Type B pancreatic cell (in vitro differentiated cells): ENCODE measurements around the gene CHTOP. TPM values are rescaled to one million over a fixed set of nuclear protein-coding genes. Genes with fewer than 3 reads are reported as not detected.
A peak's percentile ranks its signal among the peaks of the same experiment; 100 is the strongest.
"Not testable (repeated sequence)": the region's sequence is repeated elsewhere in the genome, so short reads cannot be mapped to it uniquely, and the experiment has no call there.

Source experiments
- DNase-seq: peaks from one replicate; pipeline ENCODE4 v3.0.0; 2021; ENCODE audit warnings: mixed read lengths; ENCODE audit not compliant: unreplicated experiment; ENCODE audit errors: extremely low spot score
- H3K27ac Mint-ChIP-seq: 2 replicates; pipeline ENCODE4 v1.8.0; 2021; ENCODE audit warnings: mild to moderate bottlenecking, mixed read lengths
- H3K27me3 Mint-ChIP-seq: 2 replicates; pipeline ENCODE4 v1.8.0; 2021; ENCODE audit warnings: mixed read lengths
- H3K36me3 Mint-ChIP-seq: 2 replicates; pipeline ENCODE4 v1.8.0; 2021; ENCODE audit warnings: mixed read lengths
- H3K4me1 Mint-ChIP-seq: one replicate; pipeline ENCODE4 v1.8.0; 2021; ENCODE audit warnings: mixed read lengths; ENCODE audit not compliant: unreplicated experiment
- H3K4me3 Mint-ChIP-seq: 2 replicates; pipeline ENCODE4 v1.8.0; 2021; ENCODE audit warnings: mild to moderate bottlenecking, mixed read lengths
- H3K9me3 Mint-ChIP-seq: 2 replicates; pipeline ENCODE4 v1.8.0; 2021; ENCODE audit warnings: mixed read lengths
- total RNA-seq: library from RNA; stranded (reverse); gene quantifications from 2 replicates; pipeline ENCODE4 v1.2.1, GENCODE V29; 2021; ENCODE audit warnings: low replicate concordance
- TF ChIP-seq, protein P1 (sequence below): fragments of 200-600 bp; sonication (generic); conservative IDR thresholded peaks from 2 replicates; pipeline ENCODE4 v1.5.0; 2021; ENCODE audit warnings: antibody characterized with exemption, mild to moderate bottlenecking

CHTOP gene
- total RNA-seq, 1 donor from 2014 or later: 108 TPM

DNA sequence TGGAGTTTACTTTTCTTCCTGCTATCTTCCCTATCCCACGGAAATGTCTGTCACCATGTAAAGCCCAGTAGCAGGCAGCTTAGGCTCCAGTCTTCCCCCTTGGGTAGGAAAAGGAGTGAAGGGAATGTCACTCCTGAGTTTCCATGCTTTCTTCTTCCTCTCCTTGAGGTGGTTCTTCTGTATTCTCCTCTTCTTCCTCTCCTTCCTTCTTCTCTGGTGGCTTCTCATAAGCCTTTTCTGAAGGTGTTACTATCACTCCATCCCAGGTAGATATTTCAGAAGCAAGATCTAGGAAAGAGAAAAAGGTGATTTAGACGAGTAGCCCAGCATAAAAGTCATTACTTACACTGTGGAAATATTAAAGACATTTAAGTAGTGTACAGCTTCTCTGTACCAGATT, 28.4 kb downstream of the CHTOP start:
- peak overlapping the region; percentile 38 for H3K27ac Mint-ChIP-seq
- TF ChIP-seq, protein P1, sequence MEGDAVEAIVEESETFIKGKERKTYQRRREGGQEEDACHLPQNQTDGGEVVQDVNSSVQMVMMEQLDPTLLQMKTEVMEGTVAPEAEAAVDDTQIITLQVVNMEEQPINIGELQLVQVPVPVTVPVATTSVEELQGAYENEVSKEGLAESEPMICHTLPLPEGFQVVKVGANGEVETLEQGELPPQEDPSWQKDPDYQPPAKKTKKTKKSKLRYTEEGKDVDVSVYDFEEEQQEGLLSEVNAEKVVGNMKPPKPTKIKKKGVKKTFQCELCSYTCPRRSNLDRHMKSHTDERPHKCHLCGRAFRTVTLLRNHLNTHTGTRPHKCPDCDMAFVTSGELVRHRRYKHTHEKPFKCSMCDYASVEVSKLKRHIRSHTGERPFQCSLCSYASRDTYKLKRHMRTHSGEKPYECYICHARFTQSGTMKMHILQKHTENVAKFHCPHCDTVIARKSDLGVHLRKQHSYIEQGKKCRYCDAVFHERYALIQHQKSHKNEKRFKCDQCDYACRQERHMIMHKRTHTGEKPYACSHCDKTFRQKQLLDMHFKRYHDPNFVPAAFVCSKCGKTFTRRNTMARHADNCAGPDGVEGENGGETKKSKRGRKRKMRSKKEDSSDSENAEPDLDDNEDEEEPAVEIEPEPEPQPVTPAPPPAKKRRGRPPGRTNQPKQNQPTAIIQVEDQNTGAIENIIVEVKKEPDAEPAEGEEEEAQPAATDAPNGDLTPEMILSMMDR: no peak

DNA sequence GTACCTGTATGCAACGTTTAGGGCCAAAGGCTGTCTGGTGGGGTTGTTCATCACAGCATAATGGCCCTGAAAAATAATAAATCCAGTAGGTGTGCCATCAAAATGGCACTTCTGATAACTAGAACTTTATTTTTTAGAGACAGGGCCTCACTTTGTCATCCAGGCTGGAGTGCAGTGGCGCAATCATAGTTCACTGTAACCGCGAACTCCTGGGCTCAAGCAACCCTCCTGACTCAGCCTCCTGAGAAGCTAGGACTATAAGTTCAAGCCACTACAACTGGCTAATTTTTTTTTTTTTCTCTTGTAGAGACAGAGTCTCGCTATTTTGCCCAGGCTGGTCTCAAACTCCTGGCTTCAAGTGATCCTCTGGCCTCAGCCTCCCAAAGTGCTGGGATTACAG, 29.3 kb downstream of the CHTOP start:
- Mint-ChIP-seq H3K36me3 (peaks cover 38% of the 10 kb centered on the region), H3K4me3 (no peak overlapping the region), H3K27me3 (no peaks in the 10 kb centered on the region), H3K27ac (no peak overlapping the region), H3K9me3 (no peaks in the 10 kb centered on the region), H3K4me1 (peaks cover 26% of the 10 kb centered on the region)
- no peak for DNase-seq
- TF ChIP-seq, protein P1: no peak

More for the DNA sequence above, 28.4 kb downstream of the CHTOP start:
- Mint-ChIP-seq H3K27me3 (no peaks in the 10 kb centered on the region), H3K4me1 (peaks cover 18% of the 10 kb centered on the region), H3K9me3 (no peaks in the 10 kb centered on the region), H3K4me3 (no peak overlapping the region), H3K36me3 (peaks cover 28% of the 10 kb centered on the region)
- no peak for DNase-seq

DNA sequence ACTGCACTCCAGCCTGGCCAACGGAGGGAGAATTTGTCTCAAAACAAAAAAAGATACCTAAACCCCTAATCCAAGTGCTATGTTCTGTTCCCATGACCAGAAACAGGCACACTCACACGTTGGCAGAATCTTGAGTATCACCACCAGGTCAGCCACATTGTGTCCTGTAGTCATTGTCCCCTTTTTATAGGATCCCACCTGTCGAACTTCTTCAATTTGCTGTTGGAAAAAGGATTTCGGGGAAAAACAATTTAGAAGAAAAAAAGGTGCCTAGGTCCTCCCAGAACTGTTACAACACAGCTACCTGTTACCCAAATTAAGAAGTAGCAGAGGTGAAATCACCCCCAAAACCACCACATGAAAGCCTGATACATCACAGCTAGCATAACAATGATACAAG, 33.6 kb downstream of the CHTOP start:
- Mint-ChIP-seq H3K36me3 (peaks cover 31% of the 10 kb centered on the region), H3K4me1 (peaks cover 24% of the 10 kb centered on the region), H3K27me3 (no peaks in the 10 kb centered on the region), H3K27ac (peak overlapping the region; percentile 38), H3K9me3 (no peaks in the 10 kb centered on the region), H3K4me3 (peak overlapping the region; percentile 85)
- TF ChIP-seq, protein P1: no peak
- DNase-seq: no peak

DNA sequence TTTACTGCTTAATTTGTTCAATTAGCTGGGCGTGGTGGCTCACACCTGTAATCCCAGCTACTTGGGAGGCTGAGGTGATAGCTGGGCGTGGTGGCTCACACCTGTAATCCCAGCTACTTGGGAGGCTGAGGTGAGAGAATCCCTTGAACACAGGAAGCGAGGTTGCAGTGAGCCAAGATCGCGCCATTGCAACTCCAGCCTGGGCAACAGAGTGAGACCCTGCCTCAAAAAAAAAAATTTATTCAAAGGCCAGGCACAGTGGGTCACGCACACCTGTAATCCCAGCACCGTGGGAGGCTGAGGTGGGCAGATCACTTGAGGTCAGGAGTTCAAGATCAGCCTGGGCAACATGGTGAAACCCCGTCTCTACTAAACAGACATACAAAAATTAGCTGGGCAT, 34.8 kb downstream of the CHTOP start:
- Mint-ChIP-seq H3K36me3 (peaks cover 30% of the 10 kb centered on the region), H3K27ac (peak overlapping the region; percentile 38), H3K4me3 (peak overlapping the region; percentile 85), H3K4me1 (peaks cover 24% of the 10 kb centered on the region)
- not testable (repeated sequence) for DNase-seq, H3K27me3 Mint-ChIP-seq, H3K9me3 Mint-ChIP-seq

DNA sequence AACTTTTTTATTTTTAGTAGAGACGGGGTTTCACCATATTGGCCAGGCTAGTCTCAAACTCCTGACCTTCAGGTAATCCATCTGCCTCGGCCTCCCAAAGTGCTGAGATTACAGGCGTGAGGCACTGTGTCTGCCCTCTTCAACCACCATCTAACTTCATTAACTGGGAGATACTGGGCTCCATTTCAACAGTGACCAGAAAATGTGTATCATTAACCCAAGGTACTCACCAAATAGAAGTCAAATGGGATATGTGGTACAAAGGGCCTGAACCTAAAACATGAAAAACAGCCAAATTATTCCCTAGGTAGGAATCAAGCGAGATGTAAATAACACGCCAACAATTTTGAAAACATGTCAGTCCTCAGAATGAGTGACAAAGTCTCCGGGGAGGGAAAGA, 35.7 kb downstream of the CHTOP start:
- H3K36me3 Mint-ChIP-seq: peaks cover 25% of the 10 kb centered on the region
- peaks cover 24% of the 10 kb centered on the region for H3K4me1 Mint-ChIP-seq
- no peak overlapping the region for H3K27ac Mint-ChIP-seq
- no peak for DNase-seq
- TF ChIP-seq, protein P1: no peak
- no peak overlapping the region for H3K4me3 Mint-ChIP-seq
- no peaks in the 10 kb centered on the region for H3K27me3 Mint-ChIP-seq
- H3K9me3 Mint-ChIP-seq: no peaks in the 10 kb centered on the region

DNA sequence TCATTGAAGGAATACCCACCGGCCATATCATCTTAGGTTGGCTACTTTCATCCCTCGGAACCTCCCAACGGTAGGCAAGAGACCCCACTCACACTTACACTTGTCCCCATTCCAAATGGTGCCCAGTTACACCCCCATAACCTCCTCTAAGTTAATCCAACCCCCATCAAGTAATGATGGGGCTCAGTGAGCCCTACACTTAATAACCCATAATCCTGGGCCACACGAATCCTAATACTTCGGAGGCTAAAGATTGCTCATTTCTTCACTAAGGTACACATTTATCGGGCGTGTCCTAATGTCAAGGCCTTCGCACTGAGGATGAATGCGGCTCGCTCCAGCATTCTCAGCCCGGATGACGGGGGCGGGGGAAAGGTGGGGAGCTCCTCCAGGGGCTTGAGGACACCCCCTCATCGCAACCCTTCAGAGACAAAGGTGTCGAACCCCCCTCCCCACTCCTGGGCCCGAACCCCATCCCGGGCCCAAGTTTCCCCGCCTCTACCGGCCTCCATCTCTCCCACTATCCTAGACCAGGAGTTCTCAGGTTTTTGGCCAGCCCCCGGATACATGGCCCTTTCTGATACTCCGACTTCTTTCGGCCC, 36.5 kb downstream of the CHTOP start:
- peaks cover 24% of the 10 kb centered on the region for H3K4me1 Mint-ChIP-seq
- H3K9me3 Mint-ChIP-seq: no peaks in the 10 kb centered on the region
- H3K27me3 Mint-ChIP-seq: no peaks in the 10 kb centered on the region
- no peak overlapping the region for H3K4me3 Mint-ChIP-seq
- TF ChIP-seq, protein P1: no peak
- H3K27ac Mint-ChIP-seq: no peak overlapping the region
- no peak for DNase-seq
- H3K36me3 Mint-ChIP-seq: peaks cover 18% of the 10 kb centered on the region
